HEK293 (cell line): ENCODE results near the gene UNCX.

Experiments
- CTCF ChIA-PET: fragments of 350-600 bp; formaldehyde crosslinking; extraction: SDS; loops from one replicate; lab custom pipeline; 2021; ENCODE audit warnings: antibody characterized with exemption; lab: Yijun Ruan, JAX
- POLR2A ChIA-PET: fragments of 300-600 bp; formaldehyde crosslinking; extraction: SDS; loops from one replicate; lab custom pipeline; 2020; ENCODE audit warnings: antibody characterized with exemption, inconsistent platforms; lab: Yijun Ruan, JAX
- H3K27ac ChIP-seq: fragments of 200-500 bp; sonication (Bioruptor generic); 2 replicates; pipeline ENCODE4 v1.5.1; 2014; ENCODE audit warnings: low read depth, low read length, control low read depth, inconsistent platforms; ENCODE audit errors: extremely low read depth
- H3K36me3 ChIP-seq, 2 experiments: fragments of 200-500 bp in 1 of 2; sonication (Bioruptor generic) in 1 of 2; 1 replicate in 1 of 2; 2 replicates in 1 of 2; pipeline ENCODE4 v1.5.1; 2014 to 2017; ENCODE audit warnings: inconsistent platforms in 2 of 2, low read length in 2 of 2; ENCODE audit not compliant: control insufficient read depth in 2 of 2, insufficient read depth in 1 of 2
- H3K4me1 ChIP-seq: fragments of 200-500 bp; sonication (Bioruptor generic); 2 replicates; pipeline ENCODE4 v1.5.1; 2014; ENCODE audit warnings: mild to moderate bottlenecking, low read length, inconsistent platforms; ENCODE audit not compliant: control insufficient read depth, insufficient read depth
- H3K4me3 ChIP-seq: 2 replicates; pipeline ENCODE4 v1.5.1; 2011; ENCODE audit warnings: low read depth, mild to moderate bottlenecking, control low read depth, low read length, moderate library complexity
- H3K9me3 ChIP-seq: fragments of 200-500 bp; sonication (Bioruptor generic); 2 replicates; pipeline ENCODE4 v1.5.1; 2014; ENCODE audit warnings: low read depth, low read length, inconsistent platforms; ENCODE audit not compliant: control insufficient read depth, insufficient read depth
- EGR2 ChIP-seq: fragments of 450-650 bp; formaldehyde crosslinking; IDR thresholded peaks from 2 replicates; pipeline ENCODE4 v1.5.1; 2016; ENCODE audit warnings: low read depth, missing biosample characterization, missing genetic modification characterization
- GLI2 ChIP-seq: fragments of 450-650 bp; formaldehyde crosslinking; IDR thresholded peaks from 2 replicates; pipeline ENCODE4; 2017; ENCODE audit warnings: missing biosample characterization, missing genetic modification characterization, low read depth, borderline replicate concordance
- PRDM1 ChIP-seq: fragments of 450-650 bp; formaldehyde crosslinking; IDR thresholded peaks from 2 replicates; pipeline ENCODE4; 2016; ENCODE audit warnings: missing biosample characterization, missing genetic modification characterization
- SCRT2 ChIP-seq: fragments of 450-650 bp; formaldehyde crosslinking; IDR thresholded peaks from 2 replicates; pipeline ENCODE4 v1.5.1; 2016; ENCODE audit warnings: missing biosample characterization, missing genetic modification characterization
- SP2 ChIP-seq: fragments of 450-650 bp; formaldehyde crosslinking; IDR thresholded peaks from 2 replicates; pipeline ENCODE4 v1.5.1; 2016; ENCODE audit warnings: missing biosample characterization, missing genetic modification characterization
- YY2 ChIP-seq: fragments of 450-650 bp; formaldehyde crosslinking; IDR thresholded peaks from 2 replicates; pipeline ENCODE4 v1.5.1; 2016; ENCODE audit warnings: missing biosample characterization, missing genetic modification characterization
- ZBTB21 ChIP-seq: fragments of 450-650 bp; formaldehyde crosslinking; IDR thresholded peaks from 2 replicates; pipeline ENCODE4 v1.5.1; 2017; ENCODE audit warnings: missing biosample characterization, missing genetic modification characterization
- ZFHX2 ChIP-seq: fragments of 450-650 bp; formaldehyde crosslinking; conservative IDR thresholded peaks from 2 replicates; pipeline ENCODE4 v1.5.1; 2016; ENCODE audit warnings: missing biosample characterization, missing genetic modification characterization
- ZIC2 ChIP-seq: fragments of 450-650 bp; formaldehyde crosslinking; IDR thresholded peaks from 2 replicates; pipeline ENCODE4 v1.5.1; 2016; ENCODE audit warnings: missing biosample characterization, missing genetic modification characterization
- ZNF221 ChIP-seq: fragments of 450-650 bp; formaldehyde crosslinking; IDR thresholded peaks from 2 replicates; pipeline ENCODE4 v1.5.1; 2017; ENCODE audit warnings: missing biosample characterization, missing genetic modification characterization, borderline replicate concordance
- ZNF621 ChIP-seq: fragments of 450-650 bp; formaldehyde crosslinking; IDR thresholded peaks from 2 replicates; pipeline ENCODE4 v1.5.1; 2017; ENCODE audit warnings: missing biosample characterization, missing genetic modification characterization
- ZNF837 ChIP-seq: fragments of 450-650 bp; formaldehyde crosslinking; IDR thresholded peaks from 2 replicates; pipeline ENCODE4 v1.5.1; 2016; ENCODE audit warnings: missing biosample characterization, missing genetic modification characterization
- TF ChIP-seq, protein P1 (sequence below): fragments of 450-650 bp; IDR thresholded peaks from 2 replicates; pipeline ENCODE4 v1.5.1; 2018; ENCODE audit warnings: missing biosample characterization, missing genetic modification characterization
- TF ChIP-seq, protein P2 (sequence below): fragments of 450-650 bp; IDR thresholded peaks from 2 replicates; pipeline ENCODE4 v1.5.1; 2018; ENCODE audit warnings: missing biosample characterization, mild to moderate bottlenecking, missing genetic modification characterization
- TF ChIP-seq, protein P3 (sequence below): fragments of 450-650 bp; formaldehyde crosslinking; IDR thresholded peaks from 2 replicates; pipeline ENCODE4 v1.5.1; 2016; ENCODE audit warnings: missing biosample characterization, missing genetic modification characterization
- TF ChIP-seq, protein P4 (sequence below): fragments of 450-650 bp; formaldehyde crosslinking; IDR thresholded peaks from 2 replicates; pipeline ENCODE4 v1.5.1; 2016; ENCODE audit warnings: missing biosample characterization, missing genetic modification characterization
- TF ChIP-seq, protein P5 (sequence below): fragments of 450-650 bp; formaldehyde crosslinking; IDR thresholded peaks from 2 replicates; pipeline ENCODE4 v1.5.1; 2016; ENCODE audit warnings: missing biosample characterization, missing genetic modification characterization

UNCX gene

DNA sequence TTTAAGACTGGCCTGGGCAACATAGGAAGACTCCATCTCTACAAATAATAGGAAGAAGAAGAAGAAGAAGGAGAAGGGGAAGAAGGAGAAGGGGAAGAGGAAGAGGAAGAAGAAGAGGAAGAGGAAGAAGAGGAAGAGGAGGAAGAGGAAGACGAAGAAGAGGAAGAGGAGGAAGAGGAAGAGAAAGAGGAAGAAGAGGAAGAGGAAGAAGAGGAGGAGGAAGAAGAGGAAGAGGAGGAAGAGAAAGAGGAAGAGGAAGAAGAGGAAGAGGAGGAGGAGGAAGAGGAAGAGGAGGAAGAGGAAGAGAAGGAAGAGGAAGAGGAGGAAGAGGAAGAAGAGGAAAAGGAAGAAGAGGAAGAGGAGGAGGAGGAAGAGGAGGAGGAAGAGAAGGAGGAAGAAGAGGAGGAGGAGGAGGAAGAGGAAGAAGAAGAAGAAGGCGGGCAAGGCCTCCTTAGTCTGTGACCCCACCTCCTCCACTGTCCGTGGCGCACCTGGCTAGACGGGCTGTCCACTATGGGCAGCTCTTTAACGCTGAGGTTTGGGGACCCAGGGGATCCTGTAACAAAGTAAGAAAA is 43.9 kb upstream of the UNCX start:
- TF ChIP-seq, protein P1, sequence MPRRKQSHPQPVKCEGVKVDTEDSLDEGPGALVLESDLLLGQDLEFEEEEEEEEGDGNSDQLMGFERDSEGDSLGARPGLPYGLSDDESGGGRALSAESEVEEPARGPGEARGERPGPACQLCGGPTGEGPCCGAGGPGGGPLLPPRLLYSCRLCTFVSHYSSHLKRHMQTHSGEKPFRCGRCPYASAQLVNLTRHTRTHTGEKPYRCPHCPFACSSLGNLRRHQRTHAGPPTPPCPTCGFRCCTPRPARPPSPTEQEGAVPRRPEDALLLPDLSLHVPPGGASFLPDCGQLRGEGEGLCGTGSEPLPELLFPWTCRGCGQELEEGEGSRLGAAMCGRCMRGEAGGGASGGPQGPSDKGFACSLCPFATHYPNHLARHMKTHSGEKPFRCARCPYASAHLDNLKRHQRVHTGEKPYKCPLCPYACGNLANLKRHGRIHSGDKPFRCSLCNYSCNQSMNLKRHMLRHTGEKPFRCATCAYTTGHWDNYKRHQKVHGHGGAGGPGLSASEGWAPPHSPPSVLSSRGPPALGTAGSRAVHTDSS (tag by site-specific recombination) = peak; percentile 98
- TF ChIP-seq, protein P2, sequence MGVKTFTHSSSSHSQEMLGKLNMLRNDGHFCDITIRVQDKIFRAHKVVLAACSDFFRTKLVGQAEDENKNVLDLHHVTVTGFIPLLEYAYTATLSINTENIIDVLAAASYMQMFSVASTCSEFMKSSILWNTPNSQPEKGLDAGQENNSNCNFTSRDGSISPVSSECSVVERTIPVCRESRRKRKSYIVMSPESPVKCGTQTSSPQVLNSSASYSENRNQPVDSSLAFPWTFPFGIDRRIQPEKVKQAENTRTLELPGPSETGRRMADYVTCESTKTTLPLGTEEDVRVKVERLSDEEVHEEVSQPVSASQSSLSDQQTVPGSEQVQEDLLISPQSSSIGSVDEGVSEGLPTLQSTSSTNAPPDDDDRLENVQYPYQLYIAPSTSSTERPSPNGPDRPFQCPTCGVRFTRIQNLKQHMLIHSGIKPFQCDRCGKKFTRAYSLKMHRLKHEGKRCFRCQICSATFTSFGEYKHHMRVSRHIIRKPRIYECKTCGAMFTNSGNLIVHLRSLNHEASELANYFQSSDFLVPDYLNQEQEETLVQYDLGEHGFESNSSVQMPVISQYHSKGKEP (tag by site-specific recombination) = no peak
- TF ChIP-seq, all 188 proteins: peak for 1
- Histone ChIP-seq H3K9me3 (no peaks in the 10 kb centered on the region), H3K27ac (no peak overlapping the region), H3K36me3 (no peaks in the 10 kb centered on the region), H3K4me3 (no peak overlapping the region), H3K4me1 (no peaks in the 10 kb centered on the region)
- ChIA-PET CTCF (interaction anchor here (0.9 to 1.3 kb wide), 3 partner anchors 12 to 196 kb away, joined by 3 to 7 read pairs (median 3); no protein-coding TSS in a partner anchor), POLR2A (no interaction called here)

DNA sequence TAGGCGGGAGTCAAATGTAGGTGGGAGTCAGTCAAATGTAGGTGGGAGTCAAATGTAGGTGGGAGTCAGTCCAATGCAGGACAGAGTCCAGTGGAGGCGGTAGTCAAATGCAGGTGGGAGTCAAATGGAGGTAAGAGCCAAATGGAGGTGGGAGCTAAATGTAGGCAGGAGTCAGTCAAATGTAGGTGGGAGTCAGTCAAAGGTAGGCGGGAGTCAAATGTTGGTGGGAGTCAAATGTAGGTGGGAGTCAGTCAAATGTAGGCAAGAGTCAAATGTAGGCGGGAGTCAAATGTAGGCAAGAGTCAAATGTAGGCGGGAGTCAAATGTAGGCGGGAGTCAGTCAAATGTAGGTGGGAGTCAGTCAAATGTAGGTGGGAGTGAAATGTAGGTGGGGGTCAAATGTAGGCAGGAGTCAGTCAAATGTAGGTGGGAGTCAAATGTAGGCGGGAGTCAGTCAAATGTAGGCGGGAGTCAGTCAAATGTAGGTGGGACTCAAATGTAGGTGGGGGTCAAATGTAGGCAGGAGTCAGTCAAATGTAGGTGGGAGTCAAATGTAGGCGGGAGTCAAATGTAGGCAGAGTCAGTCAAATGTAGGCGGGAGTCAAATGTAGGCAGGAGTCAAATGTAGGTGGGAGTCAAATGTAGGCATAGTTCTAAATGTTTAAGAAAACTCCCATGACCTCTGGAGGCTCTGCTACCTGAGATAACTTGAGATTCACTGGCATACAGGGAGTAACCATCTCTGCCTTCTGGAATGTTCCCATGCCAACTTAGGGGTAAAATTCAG is 42.5 kb upstream of the UNCX start:
- no peaks in the 10 kb centered on the region for H3K9me3 ChIP-seq
- no peak overlapping the region for H3K4me3 ChIP-seq
- H3K27ac ChIP-seq = no peak overlapping the region
- H3K36me3 ChIP-seq = no peaks in the 10 kb centered on the region
- TF ChIP-seq ZNF621 (tag by site-specific recombination) (no peak), ZFHX2 (peak; percentile 98), SP2 (tag by site-specific recombination) (0 out of 2 replicates have a peak, but pooled peaks have one; percentile 18), EGR2 (tag by site-specific recombination) (peak; percentile 98), GLI2 (no peak)
- TF ChIP-seq, protein P3, sequence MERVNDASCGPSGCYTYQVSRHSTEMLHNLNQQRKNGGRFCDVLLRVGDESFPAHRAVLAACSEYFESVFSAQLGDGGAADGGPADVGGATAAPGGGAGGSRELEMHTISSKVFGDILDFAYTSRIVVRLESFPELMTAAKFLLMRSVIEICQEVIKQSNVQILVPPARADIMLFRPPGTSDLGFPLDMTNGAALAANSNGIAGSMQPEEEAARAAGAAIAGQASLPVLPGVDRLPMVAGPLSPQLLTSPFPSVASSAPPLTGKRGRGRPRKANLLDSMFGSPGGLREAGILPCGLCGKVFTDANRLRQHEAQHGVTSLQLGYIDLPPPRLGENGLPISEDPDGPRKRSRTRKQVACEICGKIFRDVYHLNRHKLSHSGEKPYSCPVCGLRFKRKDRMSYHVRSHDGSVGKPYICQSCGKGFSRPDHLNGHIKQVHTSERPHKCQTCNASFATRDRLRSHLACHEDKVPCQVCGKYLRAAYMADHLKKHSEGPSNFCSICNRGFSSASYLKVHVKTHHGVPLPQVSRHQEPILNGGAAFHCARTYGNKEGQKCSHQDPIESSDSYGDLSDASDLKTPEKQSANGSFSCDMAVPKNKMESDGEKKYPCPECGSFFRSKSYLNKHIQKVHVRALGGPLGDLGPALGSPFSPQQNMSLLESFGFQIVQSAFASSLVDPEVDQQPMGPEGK (tag by site-specific recombination) = no peak
- H3K4me1 ChIP-seq = no peaks in the 10 kb centered on the region
- ChIA-PET CTCF (interaction anchor here (0.7 kb wide), 2 partner anchors 15 to 310 kb away, joined by 3 to 4 read pairs; no protein-coding TSS in a partner anchor), POLR2A (no interaction called here)

DNA sequence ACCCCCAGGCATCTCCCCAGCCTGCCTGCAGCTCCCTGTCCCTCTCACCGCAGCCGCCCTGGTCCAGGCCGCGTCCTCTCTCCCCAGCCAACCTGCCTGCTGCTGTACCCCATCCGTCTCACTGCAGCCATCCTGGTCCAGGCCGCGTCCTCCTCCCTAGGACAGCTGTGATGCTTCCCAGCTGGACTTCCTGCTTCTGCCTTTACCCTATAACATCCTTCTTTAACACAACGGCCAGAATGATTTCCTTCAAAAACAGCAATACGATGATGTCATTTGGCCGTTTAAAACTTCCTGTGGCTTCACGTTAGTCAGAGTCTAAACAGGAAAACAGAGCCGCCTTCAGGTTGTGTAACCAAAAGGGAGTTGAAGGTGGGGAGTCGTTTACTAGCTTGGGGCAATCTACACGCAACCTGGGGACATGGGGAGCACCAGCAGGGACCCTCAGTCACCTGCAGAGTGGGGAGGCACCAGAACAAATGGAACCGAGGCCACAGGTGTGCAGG is 40.4 kb upstream of the UNCX start:
- no peaks in the 10 kb centered on the region for H3K4me1 ChIP-seq
- no peaks in the 10 kb centered on the region for H3K9me3 ChIP-seq
- H3K4me3 ChIP-seq = no peak overlapping the region
- H3K27ac ChIP-seq = no peak overlapping the region
- H3K36me3 ChIP-seq = no peaks in the 10 kb centered on the region
- ChIA-PET CTCF (interaction anchor here (0.8 to 4.3 kb wide), 6 partner anchors 9 to 319 kb away, joined by 3 to 34 read pairs (median 6); no protein-coding TSS in a partner anchor), POLR2A (no interaction called here)
- TF ChIP-seq ZNF837 (tag by site-specific recombination) = no peak
- TF ChIP-seq ZFHX2 = peak; percentile 46
- TF ChIP-seq, protein P4, sequence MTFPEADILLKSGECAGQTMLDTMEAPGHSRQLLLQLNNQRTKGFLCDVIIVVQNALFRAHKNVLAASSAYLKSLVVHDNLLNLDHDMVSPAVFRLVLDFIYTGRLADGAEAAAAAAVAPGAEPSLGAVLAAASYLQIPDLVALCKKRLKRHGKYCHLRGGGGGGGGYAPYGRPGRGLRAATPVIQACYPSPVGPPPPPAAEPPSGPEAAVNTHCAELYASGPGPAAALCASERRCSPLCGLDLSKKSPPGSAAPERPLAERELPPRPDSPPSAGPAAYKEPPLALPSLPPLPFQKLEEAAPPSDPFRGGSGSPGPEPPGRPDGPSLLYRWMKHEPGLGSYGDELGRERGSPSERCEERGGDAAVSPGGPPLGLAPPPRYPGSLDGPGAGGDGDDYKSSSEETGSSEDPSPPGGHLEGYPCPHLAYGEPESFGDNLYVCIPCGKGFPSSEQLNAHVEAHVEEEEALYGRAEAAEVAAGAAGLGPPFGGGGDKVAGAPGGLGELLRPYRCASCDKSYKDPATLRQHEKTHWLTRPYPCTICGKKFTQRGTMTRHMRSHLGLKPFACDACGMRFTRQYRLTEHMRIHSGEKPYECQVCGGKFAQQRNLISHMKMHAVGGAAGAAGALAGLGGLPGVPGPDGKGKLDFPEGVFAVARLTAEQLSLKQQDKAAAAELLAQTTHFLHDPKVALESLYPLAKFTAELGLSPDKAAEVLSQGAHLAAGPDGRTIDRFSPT = no peak
- peak; percentile 72 for TF ChIP-seq ZIC2 (tag by site-specific recombination)
- no peak for TF ChIP-seq ZNF221 (tag by site-specific recombination)
- TF ChIP-seq PRDM1 = no peak
- TF ChIP-seq YY2 (tag by site-specific recombination) = no peak
- TF ChIP-seq SCRT2 (tag by site-specific recombination) = peak; percentile 77
- peak; percentile 56 for TF ChIP-seq ZBTB21 (tag by site-specific recombination)
- TF ChIP-seq, protein P5, sequence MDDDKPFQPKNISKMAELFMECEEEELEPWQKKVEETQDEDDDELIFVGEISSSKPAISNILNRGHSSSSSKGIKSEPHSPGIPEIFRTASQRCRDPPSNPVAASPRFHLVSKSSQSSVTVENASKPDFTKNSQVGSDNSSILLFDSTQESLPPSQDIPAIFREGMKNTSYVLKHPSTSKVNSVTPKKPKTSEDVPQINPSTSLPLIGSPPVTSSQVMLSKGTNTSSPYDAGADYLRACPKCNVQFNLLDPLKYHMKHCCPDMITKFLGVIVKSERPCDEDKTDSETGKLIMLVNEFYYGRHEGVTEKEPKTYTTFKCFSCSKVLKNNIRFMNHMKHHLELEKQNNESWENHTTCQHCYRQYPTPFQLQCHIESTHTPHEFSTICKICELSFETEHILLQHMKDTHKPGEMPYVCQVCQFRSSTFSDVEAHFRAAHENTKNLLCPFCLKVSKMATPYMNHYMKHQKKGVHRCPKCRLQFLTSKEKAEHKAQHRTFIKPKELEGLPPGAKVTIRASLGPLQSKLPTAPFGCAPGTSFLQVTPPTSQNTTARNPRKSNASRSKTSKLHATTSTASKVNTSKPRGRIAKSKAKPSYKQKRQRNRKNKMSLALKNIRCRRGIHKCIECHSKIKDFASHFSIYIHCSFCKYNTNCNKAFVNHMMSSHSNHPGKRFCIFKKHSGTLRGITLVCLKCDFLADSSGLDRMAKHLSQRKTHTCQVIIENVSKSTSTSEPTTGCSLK (tag by site-specific recombination) = no peak
